ENCODE results near the gene SEPTIN7. TPM values are rescaled to one million over a fixed set of nuclear protein-coding genes. Genes with fewer than 3 reads are reported as not detected.

Gene SEPTIN7
- 100 to 1,000 TPM; 231 to 235 TPM for total RNA-seq

GRCh38 chr7:35800718-35801391 lies at the start of gene SEPTIN7:
TSS of gene SEPTIN7 (plus strand) at chr7:35801057. CDS start at chr7:35801210, 153 bp downstream.
- TF ChIP-seq, protein P1, sequence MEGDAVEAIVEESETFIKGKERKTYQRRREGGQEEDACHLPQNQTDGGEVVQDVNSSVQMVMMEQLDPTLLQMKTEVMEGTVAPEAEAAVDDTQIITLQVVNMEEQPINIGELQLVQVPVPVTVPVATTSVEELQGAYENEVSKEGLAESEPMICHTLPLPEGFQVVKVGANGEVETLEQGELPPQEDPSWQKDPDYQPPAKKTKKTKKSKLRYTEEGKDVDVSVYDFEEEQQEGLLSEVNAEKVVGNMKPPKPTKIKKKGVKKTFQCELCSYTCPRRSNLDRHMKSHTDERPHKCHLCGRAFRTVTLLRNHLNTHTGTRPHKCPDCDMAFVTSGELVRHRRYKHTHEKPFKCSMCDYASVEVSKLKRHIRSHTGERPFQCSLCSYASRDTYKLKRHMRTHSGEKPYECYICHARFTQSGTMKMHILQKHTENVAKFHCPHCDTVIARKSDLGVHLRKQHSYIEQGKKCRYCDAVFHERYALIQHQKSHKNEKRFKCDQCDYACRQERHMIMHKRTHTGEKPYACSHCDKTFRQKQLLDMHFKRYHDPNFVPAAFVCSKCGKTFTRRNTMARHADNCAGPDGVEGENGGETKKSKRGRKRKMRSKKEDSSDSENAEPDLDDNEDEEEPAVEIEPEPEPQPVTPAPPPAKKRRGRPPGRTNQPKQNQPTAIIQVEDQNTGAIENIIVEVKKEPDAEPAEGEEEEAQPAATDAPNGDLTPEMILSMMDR (IDR thresholded peaks at IDR 0.05), result no peak
- ATAC-seq, result peak; percentile 92
- Mint-ChIP-seq H3K36me3 (ENCODE audit: low read depth) (peaks cover 23% of the 10 kb centered on the region), H3K27me3 (no peaks in the 10 kb centered on the region), H3K9me3 (no peaks in the 10 kb centered on the region), H3K4me1 (ENCODE audit: low read depth) (peaks cover 37% of the 10 kb centered on the region), H3K27ac (peak within 1 kb of the TSS; percentile 99), H3K4me3 (peak within 1 kb of the TSS; percentile 98)
- intact Hi-C loops (cut with micrococcal nuclease), result loop anchor here (5.0 kb wide), 3 partner anchors 74 to 109 kb away; no protein-coding TSS in a partner anchor
- POLR2A ChIA-PET, result interaction anchor here (0.6 to 6.8 kb wide), 32 partner anchors 9 to 924 kb away, joined by 3 to 65 read pairs (median 4); partner anchors contain the start of genes AOAH and HERPUD2
- CTCF ChIA-PET, result interaction anchor here (0.6 to 2.8 kb wide), 18 partner anchors 19 to 177 kb away, joined by 3 to 8 read pairs (median 4); no protein-coding TSS in a partner anchor
- peak; percentile 99 for DNase-seq

- Mint-ChIP-seq H3K9me3 (no peaks in the 10 kb centered on the region), H3K4me3 (no peak overlapping the region), H3K27ac (no peak overlapping the region), H3K4me1 (ENCODE audit: low read depth) (no peaks in the 10 kb centered on the region), H3K27me3 (no peaks in the 10 kb centered on the region), H3K36me3 (ENCODE audit: low read depth) (no peaks in the 10 kb centered on the region)
- TF ChIP-seq, protein P1 (IDR thresholded peaks at IDR 0.05), result no peak
- ChIA-PET CTCF (no interaction called here), POLR2A (interaction anchor here (0.6 kb wide), 1 partner anchor 10 kb away, joined by 4 read pairs; no protein-coding TSS in a partner anchor)
- intact Hi-C loops (cut with micrococcal nuclease), result no loop called here
- no peak for ATAC-seq
- DNase-seq, result no peak
These were observed 48.1 kb upstream of the SEPTIN7 start for GRCh38 chr7:35752742-35753141.

DNA sequence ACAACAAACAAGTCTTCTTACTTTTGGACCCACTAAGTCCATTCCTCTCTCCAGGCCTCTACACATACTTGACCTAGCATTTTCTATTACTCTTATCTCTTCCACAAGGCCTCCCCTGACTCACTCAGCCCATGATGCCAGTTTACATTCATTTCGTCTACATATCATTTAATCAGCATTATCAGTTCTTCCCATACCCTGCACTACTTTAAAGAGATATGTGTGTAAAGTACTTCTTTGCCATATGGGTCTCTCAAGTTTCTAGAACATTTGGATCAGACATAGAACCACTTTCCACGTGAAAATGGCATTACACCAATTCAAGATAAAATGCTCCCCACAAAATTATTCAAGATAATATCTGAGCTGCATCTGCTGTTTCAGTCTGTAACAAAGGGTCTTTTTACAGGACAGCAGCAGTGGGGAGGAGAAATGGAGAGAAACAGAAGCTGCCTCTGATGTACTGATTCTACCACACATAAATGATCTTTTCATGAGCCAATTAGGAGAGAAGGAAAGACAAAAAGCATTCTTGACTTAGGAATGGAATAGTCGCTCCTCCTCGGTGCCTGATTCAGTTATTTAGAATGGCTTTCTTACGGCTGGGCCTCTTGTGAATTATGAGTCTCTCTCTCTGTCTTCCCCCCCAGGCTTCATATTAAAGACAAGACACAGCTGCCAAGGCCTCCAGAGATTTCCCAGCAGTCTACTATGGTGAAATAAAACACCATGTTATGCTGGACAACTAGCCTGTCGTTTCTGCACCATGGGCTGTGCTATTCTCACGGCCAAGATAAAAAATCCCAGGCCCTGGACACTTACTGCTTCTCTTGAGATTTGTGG lies 46.9 kb upstream of the SEPTIN7 start:
- H3K27me3 Mint-ChIP-seq, result no peaks in the 10 kb centered on the region
- no peak overlapping the region for H3K27ac Mint-ChIP-seq
- no peaks in the 10 kb centered on the region for H3K36me3 Mint-ChIP-seq (ENCODE audit: low read depth)
- TF ChIP-seq, protein P1 (IDR thresholded peaks at IDR 0.05), result no peak
- CTCF ChIA-PET, result no interaction called here
- ATAC-seq (no peak), DNase-seq (no peak)
- intact Hi-C loops (cut with micrococcal nuclease), result no loop called here
- H3K4me3 Mint-ChIP-seq, result no peak overlapping the region
- peaks cover 10% of the 10 kb centered on the region for H3K4me1 Mint-ChIP-seq (ENCODE audit: low read depth)
- no peaks in the 10 kb centered on the region for H3K9me3 Mint-ChIP-seq
- POLR2A ChIA-PET, result no interaction called here

DNA sequence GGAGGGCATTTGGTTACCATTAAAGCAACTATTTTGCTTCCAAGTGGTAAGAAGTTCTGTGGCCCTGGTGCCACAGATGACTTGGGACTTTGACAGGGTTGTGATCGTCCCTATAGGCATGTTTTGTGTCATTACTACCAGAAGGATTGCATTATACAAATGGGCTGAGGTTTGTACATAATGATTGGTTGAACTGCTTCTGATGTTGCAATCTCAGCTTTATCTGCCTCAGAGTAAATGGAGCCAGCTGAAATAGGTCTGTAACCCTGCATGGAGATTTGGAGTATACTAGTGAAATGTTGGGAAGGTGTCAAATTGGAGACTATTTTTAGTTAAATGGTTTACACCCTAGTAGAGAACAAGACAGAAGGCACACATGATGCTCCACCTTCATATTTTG lies 46.1 kb upstream of the SEPTIN7 start:
- H3K9me3 Mint-ChIP-seq, result no peaks in the 10 kb centered on the region
- no peak for ATAC-seq
- DNase-seq, result no peak
- ChIA-PET CTCF (no interaction called here), POLR2A (no interaction called here)
- H3K36me3 Mint-ChIP-seq (ENCODE audit: low read depth), result no peaks in the 10 kb centered on the region
- H3K27ac Mint-ChIP-seq, result no peak overlapping the region
- H3K4me1 Mint-ChIP-seq (ENCODE audit: low read depth), result peaks cover 10% of the 10 kb centered on the region
- no peaks in the 10 kb centered on the region for H3K27me3 Mint-ChIP-seq
- TF ChIP-seq, protein P1 (IDR thresholded peaks at IDR 0.05), result no peak
- no peak overlapping the region for H3K4me3 Mint-ChIP-seq
- intact Hi-C loops (cut with micrococcal nuclease), result no loop called here

Measured in activated CD8-positive, alpha-beta T cell treated with anti-CD3 and anti-CD28 coated beads for 36 hours (primary cell).